Measurements from ENCODE around the gene COPZ2. TPM values are rescaled to one million over a fixed set of nuclear protein-coding genes. Genes with fewer than 3 reads are reported as not detected.
A peak's percentile ranks its signal among the peaks of the same experiment; 100 is the strongest.
"Not testable (repeated sequence)": the region's sequence is repeated elsewhere in the genome, so short reads cannot be mapped to it uniquely, and the experiment has no call there.

Gene COPZ2
- total RNA-seq (2014; rRNA removed; shearing (Covaris generic)): 24.1 and 40.0 TPM in 2 replicates

GRCh38 chr17:48037036-48037837, at the start of gene COPZ2:
COPZ2 (minus strand) TSS chr17:48037797; CDS start chr17:48037777, 20 bp downstream.
- DNase-seq (ENCODE audit: low spot score): no peak

- DNase-seq (ENCODE audit: low spot score): no peak
These were observed 47.3 kb upstream of the COPZ2 start for GRCh38 chr17:48084932-48085331.

- no peak for DNase-seq (ENCODE audit: low spot score)
These were observed 44.3 kb upstream of the COPZ2 start for GRCh38 chr17:48081858-48082257.

GRCh38 chr17:48077152-48077551, 39.6 kb upstream of the COPZ2 start:
- DNase-seq (ENCODE audit: low spot score): not testable (repeated sequence)

GRCh38 chr17:48074322-48075081, 36.9 kb upstream of the COPZ2 start:
- DNase-seq (ENCODE audit: low spot score): peak; percentile 78

GRCh38 chr17:48073566-48074094, 36.0 kb upstream of the COPZ2 start:
- DNase-seq (ENCODE audit: low spot score): not testable (repeated sequence)

- DNase-seq (ENCODE audit: low spot score): not testable (repeated sequence)
These were observed 35.2 kb upstream of the COPZ2 start for GRCh38 chr17:48072811-48073210.

- DNase-seq (ENCODE audit: low spot score): no peak
These were observed 34.1 kb upstream of the COPZ2 start for GRCh38 chr17:48071654-48072053.

- DNase-seq (ENCODE audit: low spot score): no peak
These were observed 32.6 kb upstream of the COPZ2 start for GRCh38 chr17:48070195-48070594.

GRCh38 chr17:48068491-48068961, 30.9 kb upstream of the COPZ2 start:
- DNase-seq (ENCODE audit: low spot score): no peak

- not testable (repeated sequence) for DNase-seq (ENCODE audit: low spot score)
These were observed 30.2 kb upstream of the COPZ2 start for GRCh38 chr17:48067808-48068207.

GRCh38 chr17:48067245-48067644, 29.6 kb upstream of the COPZ2 start:
- DNase-seq (ENCODE audit: low spot score): no peak

- DNase-seq (ENCODE audit: low spot score): no peak
These were observed 29.1 kb upstream of the COPZ2 start for GRCh38 chr17:48066656-48067055.

GRCh38 chr17:48066192-48066591, 28.6 kb upstream of the COPZ2 start:
- no peak for DNase-seq (ENCODE audit: low spot score)

- no peak for DNase-seq (ENCODE audit: low spot score)
These were observed 27.0 kb upstream of the COPZ2 start for GRCh38 chr17:48064638-48065037.

GRCh38 chr17:48062273-48062672, 24.7 kb upstream of the COPZ2 start:
- DNase-seq (ENCODE audit: low spot score): no peak

- no peak for DNase-seq (ENCODE audit: low spot score)
These were observed 22.7 kb upstream of the COPZ2 start for GRCh38 chr17:48060249-48060648.

GRCh38 chr17:48059125-48059668, 21.6 kb upstream of the COPZ2 start:
- DNase-seq (ENCODE audit: low spot score): no peak

GRCh38 chr17:48058393-48059124, 21.0 kb upstream of the COPZ2 start:
- no peak for DNase-seq (ENCODE audit: low spot score)

GRCh38 chr17:48057626-48058025, 20.0 kb upstream of the COPZ2 start:
- no peak for DNase-seq (ENCODE audit: low spot score)

- DNase-seq (ENCODE audit: low spot score): no peak
These were observed 19.3 kb upstream of the COPZ2 start for GRCh38 chr17:48056879-48057278.
